LHCN-M2 (cell line): Measurements from ENCODE around the gene ZNF319. TPM values are rescaled to one million over a fixed set of nuclear protein-coding genes. Genes with fewer than 3 reads are reported as not detected.

Experiments used
- DNase-seq: peaks from one replicate; pipeline ENCODE4 v3.0.0-alpha.2; 2012; ENCODE audit warnings: low read depth
- polyA plus RNA-seq: library from polyadenylated mRNA; unstranded; fragments of >200 nt; gene quantifications from one replicate; pipeline ENCODE4 v1.2.1, GENCODE V29; 2012; ENCODE audit warnings: missing spikeins
- total RNA-seq: library from RNA; depleted of rRNA; stranded (reverse); fragments of >200 nt; gene quantifications from 2 replicates; pipeline ENCODE4 v1.2.3, GENCODE V29; 2014; rRNA removed

Gene ZNF319
- 3.5 and 3.8 TPM in 2 replicates for total RNA-seq
- 5.9 TPM for polyA plus RNA-seq

DNA sequence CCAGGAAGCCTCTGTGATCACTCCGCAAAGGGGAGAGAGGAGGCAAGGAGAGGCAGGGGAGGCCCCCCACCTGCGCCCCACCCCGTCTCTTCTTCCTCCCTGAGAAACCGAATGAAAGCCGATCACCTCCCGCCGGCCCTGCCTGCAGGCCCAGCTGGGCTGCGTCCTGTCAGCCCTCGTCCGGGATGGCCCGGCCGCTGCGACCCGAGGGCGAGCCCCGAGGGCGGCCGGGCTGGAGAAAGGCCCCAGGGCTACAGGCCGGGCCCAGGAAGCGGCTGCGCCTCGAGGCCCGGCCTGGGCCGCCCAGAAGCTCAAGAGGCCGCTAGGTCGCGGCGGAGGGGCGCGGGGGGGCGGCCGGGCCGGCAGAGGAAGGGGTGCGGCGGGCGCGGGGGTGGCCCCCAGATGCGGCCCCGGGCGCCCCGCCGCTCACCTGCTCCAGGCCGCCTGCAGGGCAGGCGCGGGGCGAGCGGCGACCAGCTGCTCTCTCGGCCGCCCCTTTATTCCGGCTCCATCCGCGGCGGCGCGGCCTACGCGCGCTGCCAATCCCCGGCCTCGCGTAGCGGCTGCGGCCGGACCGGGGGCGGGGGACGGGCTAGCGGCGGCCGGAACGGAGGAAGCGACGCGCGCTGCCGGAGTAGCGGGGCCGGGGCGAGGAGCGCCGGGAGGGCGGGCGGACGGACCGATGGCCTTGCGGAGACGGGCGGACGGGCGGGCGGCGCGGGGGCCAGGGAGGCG lies at the start of gene ZNF319:
Gene ZNF319, minus strand, starts transcription at position 702 of the 735 bp plus-strand sequence. CDS start 2,407 bp downstream, outside the sequence.
- peak; percentile 17 for DNase-seq

DNA sequence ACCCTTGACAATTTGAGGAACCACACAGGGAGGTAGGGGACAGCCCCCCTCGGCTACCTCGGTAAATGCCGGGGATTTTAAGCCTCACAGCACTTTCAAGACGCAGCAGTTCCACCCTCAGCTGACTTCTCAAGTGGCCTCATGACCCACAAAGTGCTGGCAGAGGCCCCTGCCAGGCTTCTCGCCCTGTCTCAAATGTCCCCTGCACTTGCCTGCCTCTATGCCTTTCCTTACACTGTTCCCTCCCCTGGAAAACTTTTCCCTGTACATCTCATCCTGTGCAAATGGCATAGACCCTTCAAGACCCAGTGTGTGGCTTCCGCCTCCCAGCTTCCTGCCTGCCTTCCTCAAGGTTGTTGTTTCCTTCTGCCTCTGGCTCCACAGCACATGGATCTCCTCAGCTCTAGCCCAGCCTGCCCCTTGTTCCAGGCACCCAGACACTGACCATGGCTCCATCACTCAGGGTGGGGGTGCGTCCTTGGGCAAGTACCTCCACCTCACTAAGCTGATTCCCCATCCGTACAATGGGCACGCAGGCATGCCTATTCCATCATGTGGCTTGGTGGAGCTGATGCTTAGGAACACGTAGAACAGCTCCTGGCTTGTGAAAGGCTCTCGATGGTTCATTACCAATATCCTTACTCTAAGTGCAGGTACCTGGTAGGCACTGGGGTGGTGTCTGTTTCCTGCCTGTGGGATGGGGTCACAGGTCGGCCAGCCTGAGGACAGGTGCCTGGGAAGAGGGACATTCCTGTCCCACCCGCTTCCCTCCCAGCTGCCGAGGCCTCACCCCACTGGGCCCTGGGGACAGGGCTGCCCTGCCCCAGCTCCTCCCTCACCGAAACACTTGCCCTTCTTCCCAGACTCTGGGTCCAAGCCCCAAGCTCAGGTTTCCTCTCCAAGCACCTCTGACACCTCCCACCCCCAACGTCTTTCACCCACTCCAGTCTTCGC lies 49.0 kb upstream of the ZNF319 start:
- no peak for DNase-seq

DNA sequence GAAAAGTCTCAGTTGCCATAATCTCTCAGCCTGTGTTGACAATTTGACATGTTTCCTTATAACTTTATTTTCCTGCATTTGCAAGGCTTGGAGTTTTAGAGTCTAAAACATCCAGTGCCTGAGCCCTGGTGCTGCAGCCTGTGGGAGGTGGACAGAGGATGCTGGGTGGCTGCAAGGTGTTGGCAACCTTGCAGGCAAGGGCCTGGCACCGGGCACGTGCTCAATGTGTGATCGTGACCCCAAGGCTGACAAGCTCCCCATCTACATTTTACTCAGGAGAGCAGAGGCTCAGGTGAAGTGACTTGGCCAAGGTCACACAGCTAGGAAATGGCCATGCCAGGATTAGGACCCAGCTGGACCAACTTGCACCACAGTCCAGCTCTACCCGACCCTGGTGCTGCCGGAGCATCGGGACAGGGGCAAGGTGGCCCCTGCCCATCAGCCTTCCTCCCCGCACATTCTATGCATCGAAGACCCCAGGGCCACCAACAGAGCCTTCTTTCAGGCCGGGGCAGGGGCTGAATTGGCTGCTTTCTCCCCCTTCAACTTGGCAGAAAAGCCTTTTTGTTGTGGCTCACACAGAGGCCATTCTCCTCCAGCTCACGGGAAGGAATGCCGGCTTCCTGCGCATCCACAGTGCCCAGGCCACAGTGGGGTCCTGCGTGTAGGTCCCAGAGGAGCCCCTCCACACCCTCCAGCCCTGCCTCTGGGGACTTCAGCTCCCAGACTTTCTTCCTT lies 48.2 kb upstream of the ZNF319 start:
- no peak for DNase-seq

DNA sequence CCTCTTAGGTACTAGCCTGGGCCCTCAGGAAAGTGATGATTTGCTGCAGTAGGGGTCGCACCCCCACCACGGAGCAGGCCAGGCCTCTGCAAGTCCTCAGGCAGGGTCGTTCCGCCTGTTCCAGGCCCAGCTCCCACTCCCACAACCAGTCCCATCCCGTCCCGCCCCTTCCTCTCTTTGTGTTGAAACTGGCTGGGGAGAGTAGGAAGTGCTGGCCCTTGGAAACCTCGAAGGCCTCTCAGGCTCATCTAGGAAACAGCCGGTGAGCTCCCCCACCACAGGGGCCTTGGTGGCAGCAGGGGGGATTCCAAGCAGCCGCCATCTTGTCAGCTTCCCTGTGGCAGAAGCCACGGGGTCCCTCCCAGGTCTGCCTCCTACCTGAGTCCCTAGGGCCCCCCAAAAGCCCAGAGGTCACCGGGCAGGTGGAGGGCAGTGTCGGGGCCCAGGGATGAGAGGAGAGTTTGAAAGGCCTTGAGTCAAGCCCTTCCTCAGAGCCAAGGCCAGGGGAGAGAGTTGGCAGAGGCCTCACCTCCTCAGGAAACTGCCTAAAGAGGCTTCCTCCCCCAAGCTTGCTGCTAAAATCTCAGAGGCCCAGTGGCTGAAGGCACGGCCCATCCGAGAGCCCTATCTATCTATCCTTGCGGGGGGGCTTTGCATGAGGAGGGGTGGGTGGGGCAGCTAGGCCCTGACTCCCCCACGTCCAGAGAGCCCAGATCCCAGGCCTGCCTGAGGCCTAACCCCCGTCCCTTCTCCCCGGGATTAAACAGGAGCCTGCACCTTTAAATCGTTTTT lies 47.3 kb upstream of the ZNF319 start:
- DNase-seq = no peak

DNA sequence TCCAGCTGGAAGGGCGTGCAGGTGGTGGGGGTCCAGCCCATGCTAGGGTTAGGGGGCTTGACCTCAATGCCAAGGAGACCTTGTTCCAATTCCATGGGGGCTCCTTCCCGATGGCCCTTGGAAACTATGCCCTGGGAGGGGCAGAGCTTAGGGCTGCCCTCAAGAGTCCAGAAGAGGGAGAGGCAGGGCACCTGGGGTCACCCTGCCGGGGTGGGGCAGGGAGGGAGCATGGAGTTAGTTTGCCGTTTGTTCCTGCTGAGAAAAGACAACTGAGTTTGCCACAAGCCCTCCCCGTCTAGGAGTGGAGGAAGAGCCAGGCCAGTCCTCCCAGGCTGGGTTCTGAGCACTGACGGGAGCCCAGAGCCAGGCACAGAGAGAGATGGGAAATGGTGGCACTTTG lies 46.5 kb upstream of the ZNF319 start:
- DNase-seq = no peak

DNA sequence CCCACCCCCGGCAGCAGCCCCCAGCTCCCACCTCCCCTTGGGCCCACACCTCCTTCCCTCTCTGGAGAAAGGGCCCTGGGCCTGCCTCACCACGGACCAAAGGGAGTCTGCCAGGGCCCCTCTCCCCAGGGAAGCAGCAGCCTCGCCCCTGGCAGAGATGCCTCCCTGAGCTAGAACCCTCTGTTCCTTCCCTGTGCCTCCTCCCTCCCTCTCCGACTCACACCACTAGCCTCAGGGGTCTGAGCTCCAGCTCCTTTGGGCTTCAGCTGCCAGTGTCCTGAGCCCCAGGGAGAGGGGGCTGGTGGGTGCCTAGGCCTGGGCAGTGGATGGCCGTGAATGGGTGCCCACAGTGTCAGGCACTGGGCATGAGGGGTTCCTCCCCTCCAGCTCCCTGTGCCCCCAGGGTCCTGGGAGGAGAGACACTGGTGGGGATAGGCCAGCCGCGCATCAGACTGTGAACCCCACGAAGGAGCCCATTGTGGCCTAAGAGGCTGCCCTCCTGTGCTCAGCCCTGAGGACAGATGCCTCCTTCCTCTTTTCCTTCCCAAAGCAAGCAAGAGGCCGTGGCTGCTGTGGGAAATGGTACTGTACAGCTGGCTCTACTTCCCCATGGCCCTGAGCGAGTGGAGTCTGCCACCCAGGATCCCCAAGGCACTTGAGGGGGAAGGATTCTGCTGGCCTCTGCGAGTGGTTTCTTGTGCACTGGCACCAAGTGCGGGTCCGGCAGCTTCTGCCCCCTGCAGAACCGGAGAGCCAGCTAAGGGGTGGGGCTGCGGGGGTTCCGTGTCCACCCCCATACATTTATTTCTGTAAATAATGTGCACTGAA lies 45.8 kb upstream of the ZNF319 start:
- no peak for DNase-seq

DNA sequence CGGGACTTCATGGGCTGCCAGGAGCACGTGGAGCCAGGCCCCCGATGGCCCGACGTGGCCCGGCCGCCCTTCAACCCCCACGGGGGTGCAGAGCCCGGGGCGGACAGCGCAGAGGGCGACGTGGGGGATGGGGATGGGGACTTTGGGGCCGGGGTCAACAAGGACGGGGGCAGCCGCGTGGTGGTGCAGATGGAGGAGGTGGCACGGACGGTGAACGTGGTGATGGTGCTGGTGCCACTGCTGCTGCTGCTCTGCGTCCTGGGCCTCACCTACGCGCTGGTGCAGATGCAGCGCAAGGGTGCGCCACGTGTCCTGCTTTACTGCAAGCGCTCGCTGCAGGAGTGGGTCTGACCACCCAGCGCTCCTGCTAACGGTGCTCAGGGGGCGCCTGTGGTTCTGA lies 44.6 kb upstream of the ZNF319 start:
- no peak for DNase-seq

DNA sequence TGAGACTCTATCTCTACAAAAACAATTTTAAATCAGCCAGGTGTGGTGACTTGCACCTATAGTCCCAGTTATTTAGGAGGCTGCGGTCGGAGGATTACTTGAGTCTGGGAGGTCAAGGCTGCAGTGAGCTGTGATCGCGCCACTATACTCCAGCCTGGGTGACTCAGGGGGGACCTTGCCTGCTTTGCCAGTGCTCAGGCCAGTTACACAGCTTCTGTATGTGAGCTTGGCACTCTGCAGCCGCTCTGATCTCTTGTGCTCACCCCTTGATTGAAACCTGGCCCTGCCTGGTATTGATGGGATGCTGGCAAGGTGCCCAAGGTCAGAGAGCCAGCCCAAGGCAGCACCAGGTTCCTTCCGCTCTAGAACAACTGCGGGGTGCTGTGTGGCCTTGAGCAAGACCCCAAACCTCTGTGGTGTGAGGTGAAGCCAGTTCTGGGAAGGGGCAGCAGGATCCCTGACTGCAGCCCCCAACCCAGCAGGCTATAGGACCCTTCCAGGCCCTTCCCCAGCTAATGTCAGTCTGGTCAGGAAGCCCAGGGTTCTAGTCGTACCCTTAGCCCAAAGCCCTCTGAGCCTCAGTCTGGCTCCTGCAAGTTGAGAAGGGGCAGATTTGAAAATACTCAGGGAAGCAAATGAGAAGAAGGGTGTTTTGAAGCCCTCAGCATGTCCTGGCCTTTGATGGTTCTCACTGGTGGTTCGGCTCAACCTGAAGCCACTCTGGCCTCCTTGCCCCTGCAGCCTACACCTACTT lies 44.0 kb upstream of the ZNF319 start:
- no peak for DNase-seq

DNA sequence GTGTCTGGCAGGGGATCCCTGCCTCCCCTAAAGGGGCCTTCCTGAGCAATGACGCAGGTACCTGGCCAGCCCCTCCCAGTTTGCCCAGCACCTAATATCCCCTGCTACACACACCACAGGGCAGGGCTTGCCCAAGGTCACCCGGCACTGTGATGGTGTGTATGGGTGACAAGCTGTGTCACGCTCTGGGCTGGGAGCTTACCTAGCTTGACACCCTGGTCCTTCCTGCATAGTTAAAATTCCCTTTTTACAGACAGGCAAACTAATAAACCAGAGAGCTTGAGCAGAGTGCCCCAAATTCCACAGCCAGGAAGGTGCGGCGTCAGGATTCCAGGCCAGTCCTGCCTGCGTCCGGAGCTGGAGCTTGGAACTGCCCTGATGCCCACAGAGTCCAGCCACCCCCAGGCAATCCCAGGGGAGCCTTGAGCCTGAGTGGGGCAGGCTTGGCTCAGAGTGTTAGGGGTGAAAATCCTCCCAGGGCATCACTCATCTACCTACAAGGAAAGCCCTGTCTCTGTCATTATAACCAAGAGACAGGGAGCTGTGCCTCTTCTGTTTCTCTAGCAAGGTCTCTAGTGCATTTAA lies 43.2 kb upstream of the ZNF319 start:
- DNase-seq = no peak

DNA sequence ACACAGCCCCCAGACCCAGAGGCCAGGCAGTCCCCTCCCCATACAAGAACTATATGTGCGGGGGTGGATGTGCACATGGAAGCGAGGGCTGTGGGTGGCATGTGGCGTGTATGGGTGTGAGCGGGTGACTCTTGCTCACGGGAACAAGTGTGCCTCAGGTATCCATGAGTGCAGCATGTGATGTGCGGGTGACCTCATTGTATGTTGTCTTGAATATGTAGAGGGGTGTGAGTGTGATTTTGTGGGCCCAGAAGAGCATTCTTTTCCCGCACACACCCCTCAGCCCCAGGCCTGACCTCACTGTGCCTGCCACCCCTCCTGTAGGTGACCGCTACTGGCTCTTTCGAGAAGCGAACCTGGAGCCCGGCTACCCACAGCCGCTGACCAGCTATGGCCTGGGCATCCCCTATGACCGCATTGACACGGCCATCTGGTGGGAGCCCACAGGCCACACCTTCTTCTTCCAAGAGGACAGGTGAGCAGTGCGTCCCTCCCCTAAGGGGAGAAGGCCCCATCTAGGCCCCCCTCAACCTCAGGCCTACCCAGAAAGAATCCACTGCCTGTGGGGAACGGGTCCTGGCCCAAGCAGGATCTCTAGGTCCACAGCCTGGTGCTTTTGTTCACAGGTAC lies 42.5 kb upstream of the ZNF319 start:
- no peak for DNase-seq

DNA sequence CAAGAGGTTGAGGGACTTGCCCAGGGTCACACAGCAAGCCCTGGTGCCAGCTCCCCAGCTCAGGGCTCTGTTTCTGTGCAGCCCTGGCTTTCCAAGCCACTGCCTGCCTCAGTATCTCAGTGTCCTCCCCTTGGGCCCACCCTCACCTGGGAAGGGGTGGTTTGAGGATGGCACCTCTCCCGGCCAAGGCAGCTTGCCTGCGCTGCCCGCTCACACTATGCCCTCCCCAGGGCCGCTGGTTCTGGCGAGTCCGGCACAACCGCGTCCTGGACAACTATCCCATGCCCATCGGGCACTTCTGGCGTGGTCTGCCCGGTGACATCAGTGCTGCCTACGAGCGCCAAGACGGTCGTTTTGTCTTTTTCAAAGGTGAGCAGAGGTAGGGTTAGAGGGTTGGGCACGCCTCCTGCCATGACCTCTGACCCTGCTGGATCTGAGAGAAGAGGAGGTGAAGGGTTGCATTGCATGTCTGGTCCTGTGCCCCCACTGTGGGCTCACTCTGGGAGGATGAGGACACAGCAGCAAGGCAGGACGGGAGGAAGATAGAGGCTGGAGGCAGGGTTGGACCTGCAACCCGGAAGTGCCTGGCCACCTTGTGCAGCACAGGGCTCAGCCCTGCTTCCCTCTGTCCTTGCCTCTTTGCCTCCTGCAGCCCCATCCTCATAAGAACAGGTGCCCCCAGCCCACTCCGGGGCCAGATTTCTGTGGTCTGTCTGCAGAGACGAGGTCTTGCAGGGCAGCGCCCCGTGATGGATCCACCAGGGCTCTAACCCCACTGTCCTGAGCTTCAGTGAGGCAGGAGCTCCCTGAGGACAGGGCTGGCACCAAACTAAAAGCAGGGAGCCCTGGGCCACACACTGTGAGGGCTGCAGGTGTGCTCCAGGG lies 41.8 kb upstream of the ZNF319 start:
- no peak for DNase-seq

DNA sequence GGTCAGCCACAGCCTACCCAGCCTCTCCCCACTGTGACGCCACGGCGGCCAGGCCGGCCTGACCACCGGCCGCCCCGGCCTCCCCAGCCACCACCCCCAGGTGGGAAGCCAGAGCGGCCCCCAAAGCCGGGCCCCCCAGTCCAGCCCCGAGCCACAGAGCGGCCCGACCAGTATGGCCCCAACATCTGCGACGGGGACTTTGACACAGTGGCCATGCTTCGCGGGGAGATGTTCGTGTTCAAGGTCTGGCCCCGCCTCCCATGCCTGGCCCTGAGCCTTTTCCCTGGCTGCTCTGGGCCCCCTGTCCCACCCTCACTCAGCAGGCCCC lies 41.1 kb upstream of the ZNF319 start:
- no peak for DNase-seq

DNA sequence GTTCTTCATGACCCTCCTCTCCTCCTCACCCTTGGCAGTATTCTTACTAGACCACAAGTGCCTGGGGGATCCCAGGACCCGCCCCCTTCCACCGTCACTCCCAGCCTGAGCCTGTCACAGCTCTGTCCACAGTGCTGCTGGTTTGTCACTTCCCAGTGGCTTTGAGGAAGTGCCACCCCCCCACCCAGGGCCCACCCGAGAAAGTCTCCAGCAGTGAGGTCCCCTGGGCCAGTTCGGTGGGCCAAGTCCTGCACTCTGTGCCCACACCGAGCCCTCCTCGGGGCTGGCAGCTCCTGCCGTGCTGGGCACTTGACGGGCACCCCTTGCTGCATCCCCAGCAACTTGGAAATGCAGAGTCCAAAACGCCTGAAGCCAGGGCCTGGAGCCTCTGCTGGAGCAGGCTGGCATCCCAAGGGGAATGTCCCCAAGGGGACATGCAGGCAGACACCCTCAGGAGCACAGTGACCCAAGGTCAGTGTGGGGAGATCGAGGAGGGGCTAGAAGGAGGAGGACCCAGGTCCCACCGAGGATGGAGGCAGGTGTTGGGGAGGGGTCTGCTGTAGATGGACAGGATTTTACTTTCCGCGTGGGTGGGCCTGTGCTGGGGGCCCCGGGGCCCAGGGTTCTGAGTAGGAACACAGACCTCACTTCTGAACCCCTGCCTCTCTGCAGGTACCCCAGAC lies 40.6 kb upstream of the ZNF319 start:
- DNase-seq = no peak

DNA sequence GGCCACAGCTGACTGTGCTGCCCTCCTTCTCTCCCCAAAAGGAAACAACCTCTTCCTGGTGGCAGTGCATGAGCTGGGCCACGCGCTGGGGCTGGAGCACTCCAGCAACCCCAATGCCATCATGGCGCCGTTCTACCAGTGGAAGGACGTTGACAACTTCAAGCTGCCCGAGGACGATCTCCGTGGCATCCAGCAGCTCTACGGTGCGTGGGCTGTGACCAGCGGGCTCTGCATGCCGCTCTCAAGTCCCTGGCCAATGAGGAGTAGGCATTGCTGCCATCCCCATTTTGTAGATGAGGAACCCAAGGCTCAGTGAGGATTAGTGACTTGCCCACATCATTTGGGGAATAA lies 40.0 kb upstream of the ZNF319 start:
- DNase-seq = no peak

DNA sequence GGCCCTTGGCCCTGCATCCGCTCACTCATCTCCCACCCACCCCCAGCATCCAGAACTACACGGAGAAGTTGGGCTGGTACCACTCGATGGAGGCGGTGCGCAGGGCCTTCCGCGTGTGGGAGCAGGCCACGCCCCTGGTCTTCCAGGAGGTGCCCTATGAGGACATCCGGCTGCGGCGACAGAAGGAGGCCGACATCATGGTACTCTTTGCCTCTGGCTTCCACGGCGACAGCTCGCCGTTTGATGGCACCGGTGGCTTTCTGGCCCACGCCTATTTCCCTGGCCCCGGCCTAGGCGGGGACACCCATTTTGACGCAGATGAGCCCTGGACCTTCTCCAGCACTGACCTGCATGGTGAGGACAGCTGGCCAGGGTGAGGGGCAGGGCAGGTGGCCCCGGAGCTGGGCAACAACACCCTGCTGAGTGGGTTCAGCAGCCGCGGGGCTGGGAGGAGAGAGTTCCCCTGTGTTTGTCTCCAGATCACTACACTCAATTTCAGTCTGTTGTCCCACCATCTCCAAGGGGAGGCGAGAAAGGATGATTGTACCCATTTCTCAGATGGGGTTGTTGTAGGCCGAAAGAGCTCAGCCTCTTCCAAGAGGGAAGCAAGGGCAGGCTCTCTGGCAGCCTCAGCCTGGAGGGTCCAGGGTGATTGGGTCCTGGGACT lies 39.5 kb upstream of the ZNF319 start:
- DNase-seq = no peak

DNA sequence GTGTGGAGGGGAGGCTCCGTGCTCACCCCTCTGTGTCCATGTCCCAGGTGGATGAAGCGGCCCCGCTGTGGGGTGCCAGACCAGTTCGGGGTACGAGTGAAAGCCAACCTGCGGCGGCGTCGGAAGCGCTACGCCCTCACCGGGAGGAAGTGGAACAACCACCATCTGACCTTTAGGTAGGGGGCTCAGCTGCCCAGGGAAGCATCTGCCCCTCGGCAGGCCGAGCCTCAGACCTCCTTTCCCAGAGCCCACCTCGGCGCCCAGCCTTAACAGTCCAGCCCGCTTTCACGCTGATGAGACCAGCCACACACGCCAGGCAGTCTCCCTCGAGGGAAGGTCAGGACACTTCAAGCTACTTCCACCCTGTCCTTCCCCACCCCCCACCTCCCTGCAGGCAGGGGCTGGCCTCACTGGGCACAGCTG lies 37.8 kb upstream of the ZNF319 start:
- DNase-seq = no peak
